Activated B cell treated with CpG ODN at 0.5 μM for 24 hours (primary cell): Measurements from ENCODE around the gene CTU2. TPM values are rescaled to one million over a fixed set of nuclear protein-coding genes. Genes with fewer than 3 reads are reported as not detected.

Experiments
- ATAC-seq: fragments of 200-7000 bp; cut with Tn5 transposase; one replicate; pipeline ENCODE4 v1.10.0; 2021; ENCODE audit warnings: low read depth, mild to moderate bottlenecking, moderate library complexity
- CTCF ChIA-PET: fragments of 350-600 bp; sonication (Branson Sonifier 250); formaldehyde crosslinking; loops from one replicate; lab custom pipeline; 2021; ENCODE audit warnings: antibody characterized with exemption; lab: Charles Lee
- POLR2A ChIA-PET: fragments of 350-600 bp; sonication (Branson Sonifier 250); formaldehyde crosslinking; loops from one replicate; lab custom pipeline; 2021; ENCODE audit warnings: antibody characterized with exemption; lab: Charles Lee
- DNase-seq: peaks from one replicate; pipeline ENCODE4 v3.0.0; 2022
- H3K27ac Mint-ChIP-seq: one replicate; pipeline ENCODE4 v1.8.0; 2020; ENCODE audit warnings: mixed read lengths
- H3K27me3 Mint-ChIP-seq: one replicate; pipeline ENCODE4 v1.8.0; 2021; ENCODE audit warnings: mixed read lengths
- H3K36me3 Mint-ChIP-seq: one replicate; pipeline ENCODE4 v1.8.0; 2021; ENCODE audit warnings: low read depth, mixed read lengths
- H3K4me1 Mint-ChIP-seq: one replicate; pipeline ENCODE4 v1.8.0; 2021; ENCODE audit warnings: mixed read lengths
- H3K4me3 Mint-ChIP-seq: one replicate; pipeline ENCODE4 v1.8.0; 2020; ENCODE audit warnings: mild to moderate bottlenecking, mixed read lengths
- H3K9me3 Mint-ChIP-seq: one replicate; pipeline ENCODE4 v1.8.0; 2020; ENCODE audit warnings: mixed read lengths
- intact Hi-C: fragments of 100-400 bp; cut with micrococcal nuclease; formaldehyde crosslinking; loops from one replicate; pipeline ENCODE4 v1.15.1; 2024
- total RNA-seq: library from RNA; stranded (reverse); gene quantifications from 2 replicates; pipeline ENCODE4 v1.2.3, GENCODE V29; 2022
- TF ChIP-seq, protein P1 (sequence below): fragments of 200-600 bp; IDR thresholded peaks from one replicate; pipeline ENCODE4 v1.8.0; 2022; ENCODE audit warnings: antibody characterized with exemption, mild to moderate bottlenecking

CTU2 gene
- total RNA-seq, 1 donor from 2014 or later: 36.7 TPM

DNA sequence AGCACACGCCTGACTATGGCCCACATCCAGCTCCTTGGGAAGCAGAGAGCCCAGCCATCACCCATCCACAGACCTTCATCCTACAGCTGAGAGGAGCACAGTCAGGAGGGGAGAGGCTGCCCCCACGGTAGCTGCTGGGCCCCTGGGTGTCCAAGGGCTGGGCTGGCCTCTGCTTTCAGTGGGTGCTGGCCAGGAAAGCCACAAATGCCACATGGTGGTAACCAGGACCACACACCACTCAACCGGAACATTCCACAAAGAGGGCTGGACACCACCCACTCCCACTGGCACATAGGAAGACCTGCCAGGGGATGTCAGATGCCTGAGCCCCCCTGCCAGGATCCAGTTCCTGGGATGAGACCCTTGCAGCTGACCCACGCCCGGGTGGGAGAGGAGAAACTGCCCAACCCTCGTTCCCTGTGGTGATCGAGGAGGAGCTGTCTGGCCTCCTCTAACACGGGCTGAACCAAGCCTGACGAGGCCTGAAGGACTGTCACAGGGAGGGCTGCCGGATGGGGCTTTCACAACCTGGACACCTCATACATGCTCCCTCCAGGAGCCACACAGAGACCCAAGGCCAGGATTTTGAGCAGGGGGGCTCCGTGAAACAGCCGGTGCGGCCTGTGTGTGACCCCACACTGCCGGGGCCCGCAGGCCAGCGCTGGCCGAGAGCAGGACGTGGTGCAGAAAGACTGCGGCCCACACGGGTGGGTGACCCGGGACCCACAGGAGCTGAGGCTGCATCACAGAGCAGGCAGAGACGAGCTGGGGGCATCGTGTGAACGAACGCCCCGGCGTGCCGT lies 48.0 kb downstream of the CTU2 start:
- peaks cover 9% of the 10 kb centered on the region for H3K36me3 Mint-ChIP-seq
- TF ChIP-seq, protein P1, sequence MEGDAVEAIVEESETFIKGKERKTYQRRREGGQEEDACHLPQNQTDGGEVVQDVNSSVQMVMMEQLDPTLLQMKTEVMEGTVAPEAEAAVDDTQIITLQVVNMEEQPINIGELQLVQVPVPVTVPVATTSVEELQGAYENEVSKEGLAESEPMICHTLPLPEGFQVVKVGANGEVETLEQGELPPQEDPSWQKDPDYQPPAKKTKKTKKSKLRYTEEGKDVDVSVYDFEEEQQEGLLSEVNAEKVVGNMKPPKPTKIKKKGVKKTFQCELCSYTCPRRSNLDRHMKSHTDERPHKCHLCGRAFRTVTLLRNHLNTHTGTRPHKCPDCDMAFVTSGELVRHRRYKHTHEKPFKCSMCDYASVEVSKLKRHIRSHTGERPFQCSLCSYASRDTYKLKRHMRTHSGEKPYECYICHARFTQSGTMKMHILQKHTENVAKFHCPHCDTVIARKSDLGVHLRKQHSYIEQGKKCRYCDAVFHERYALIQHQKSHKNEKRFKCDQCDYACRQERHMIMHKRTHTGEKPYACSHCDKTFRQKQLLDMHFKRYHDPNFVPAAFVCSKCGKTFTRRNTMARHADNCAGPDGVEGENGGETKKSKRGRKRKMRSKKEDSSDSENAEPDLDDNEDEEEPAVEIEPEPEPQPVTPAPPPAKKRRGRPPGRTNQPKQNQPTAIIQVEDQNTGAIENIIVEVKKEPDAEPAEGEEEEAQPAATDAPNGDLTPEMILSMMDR: no peak
- DNase-seq: no peak
- H3K27me3 Mint-ChIP-seq: no peaks in the 10 kb centered on the region
- no peak overlapping the region for H3K4me3 Mint-ChIP-seq
- H3K4me1 Mint-ChIP-seq: peaks cover 30% of the 10 kb centered on the region
- intact Hi-C loops: no loop called here
- CTCF ChIA-PET: interaction anchor here (1.2 to 2.1 kb wide), 2 partner anchors 11 to 17 kb away, joined by 6 read pairs; no protein-coding TSS in a partner anchor
- POLR2A ChIA-PET: interaction anchor here (0.9 to 1.1 kb wide), 2 partner anchors 8 to 14 kb away, joined by 4 to 7 read pairs; no protein-coding TSS in a partner anchor
- no peak for ATAC-seq
- no peak overlapping the region for H3K27ac Mint-ChIP-seq
- no peaks in the 10 kb centered on the region for H3K9me3 Mint-ChIP-seq

DNA sequence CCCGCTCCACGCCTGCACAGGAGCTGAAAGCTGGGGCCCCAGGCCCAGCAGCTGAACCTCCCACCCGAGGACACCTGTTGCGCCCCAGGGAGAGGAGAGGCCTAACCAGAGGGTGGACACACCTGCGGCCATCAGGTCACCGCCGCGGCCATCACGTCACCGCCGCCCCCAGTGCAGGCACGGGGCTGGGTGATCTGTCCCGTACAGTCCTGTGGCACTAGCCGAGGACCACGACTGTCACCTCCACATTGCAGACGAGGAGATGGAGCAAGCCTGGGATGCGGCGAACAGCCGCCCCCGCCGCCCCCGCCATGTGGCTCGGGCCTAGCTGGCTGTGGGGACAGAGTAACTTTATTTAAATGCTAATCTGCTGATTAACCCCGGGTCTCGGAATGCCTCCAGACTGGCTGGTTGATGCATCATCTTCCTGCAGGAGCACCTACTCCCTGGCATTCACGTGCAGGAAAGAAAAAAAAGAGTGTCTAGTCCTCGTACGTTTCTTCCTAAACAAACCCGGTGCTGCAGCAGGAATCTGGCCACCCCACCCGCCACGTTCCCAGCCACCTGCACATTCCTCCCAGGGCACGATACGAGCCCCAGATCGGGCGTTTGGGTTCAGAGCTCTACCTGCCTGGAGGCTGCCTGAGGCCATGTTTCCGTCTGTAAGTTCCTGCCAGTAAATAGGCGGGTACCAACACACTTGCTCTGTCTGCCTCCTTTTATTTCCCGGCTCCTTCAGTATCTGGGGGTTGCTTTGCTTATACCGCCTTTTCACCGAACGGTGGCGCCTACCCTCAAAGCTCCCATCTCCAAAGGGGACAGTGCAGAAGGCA lies 48.8 kb downstream of the CTU2 start:
- peaks cover 30% of the 10 kb centered on the region for H3K4me1 Mint-ChIP-seq
- no peak overlapping the region for H3K27ac Mint-ChIP-seq
- intact Hi-C loops: no loop called here
- H3K9me3 Mint-ChIP-seq: no peaks in the 10 kb centered on the region
- no peak for ATAC-seq
- TF ChIP-seq, protein P1: no peak
- no peaks in the 10 kb centered on the region for H3K27me3 Mint-ChIP-seq
- H3K36me3 Mint-ChIP-seq: peaks cover 9% of the 10 kb centered on the region
- CTCF ChIA-PET: no interaction called here
- no peak overlapping the region for H3K4me3 Mint-ChIP-seq
- POLR2A ChIA-PET: interaction anchor here (0.9 to 1.1 kb wide), 2 partner anchors 9 to 13 kb away, joined by 4 to 7 read pairs; no protein-coding TSS in a partner anchor
- no peak for DNase-seq

DNA sequence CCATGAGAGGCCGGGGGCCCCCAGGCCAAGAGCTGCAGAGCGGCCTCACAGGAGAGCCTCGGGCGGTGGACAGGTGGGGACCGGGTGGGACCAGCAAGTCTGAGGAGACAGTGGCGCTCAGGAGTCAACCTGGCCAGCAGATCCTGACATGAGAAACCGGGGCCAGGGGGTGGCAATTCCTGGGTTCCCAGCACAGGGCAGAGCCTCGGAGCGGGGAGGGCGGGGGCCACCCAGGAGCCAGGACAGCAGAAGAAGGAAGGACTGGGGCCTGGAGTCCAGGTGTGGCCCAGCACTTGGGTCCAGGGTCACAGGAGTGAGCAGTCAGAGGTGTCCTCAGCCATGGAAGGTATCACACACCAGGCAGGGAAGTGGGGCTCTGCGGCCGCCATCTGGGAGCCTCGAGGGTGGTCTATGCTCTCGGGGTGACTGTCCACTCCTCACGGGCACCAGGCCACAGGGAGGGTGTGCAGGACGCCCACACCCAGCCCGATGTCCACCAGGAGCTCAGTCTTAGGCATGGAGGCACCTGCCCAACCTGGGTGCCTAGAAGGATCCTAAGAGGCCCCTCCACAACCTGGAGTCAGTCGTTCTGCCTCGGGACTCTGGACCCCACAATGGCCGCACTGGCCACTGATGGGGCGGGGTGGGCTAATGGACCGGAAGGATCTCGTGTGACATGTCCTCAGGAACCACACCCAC lies 49.6 kb downstream of the CTU2 start:
- Mint-ChIP-seq H3K27me3 (no peaks in the 10 kb centered on the region), H3K36me3 (peaks cover 9% of the 10 kb centered on the region), H3K27ac (no peak overlapping the region), H3K4me1 (peaks cover 31% of the 10 kb centered on the region), H3K4me3 (no peak overlapping the region), H3K9me3 (no peaks in the 10 kb centered on the region)
- ChIA-PET POLR2A (no interaction called here), CTCF (no interaction called here)
- DNase-seq (no peak), ATAC-seq (no peak)
- TF ChIP-seq, protein P1: no peak
- intact Hi-C loops: no loop called here

DNA sequence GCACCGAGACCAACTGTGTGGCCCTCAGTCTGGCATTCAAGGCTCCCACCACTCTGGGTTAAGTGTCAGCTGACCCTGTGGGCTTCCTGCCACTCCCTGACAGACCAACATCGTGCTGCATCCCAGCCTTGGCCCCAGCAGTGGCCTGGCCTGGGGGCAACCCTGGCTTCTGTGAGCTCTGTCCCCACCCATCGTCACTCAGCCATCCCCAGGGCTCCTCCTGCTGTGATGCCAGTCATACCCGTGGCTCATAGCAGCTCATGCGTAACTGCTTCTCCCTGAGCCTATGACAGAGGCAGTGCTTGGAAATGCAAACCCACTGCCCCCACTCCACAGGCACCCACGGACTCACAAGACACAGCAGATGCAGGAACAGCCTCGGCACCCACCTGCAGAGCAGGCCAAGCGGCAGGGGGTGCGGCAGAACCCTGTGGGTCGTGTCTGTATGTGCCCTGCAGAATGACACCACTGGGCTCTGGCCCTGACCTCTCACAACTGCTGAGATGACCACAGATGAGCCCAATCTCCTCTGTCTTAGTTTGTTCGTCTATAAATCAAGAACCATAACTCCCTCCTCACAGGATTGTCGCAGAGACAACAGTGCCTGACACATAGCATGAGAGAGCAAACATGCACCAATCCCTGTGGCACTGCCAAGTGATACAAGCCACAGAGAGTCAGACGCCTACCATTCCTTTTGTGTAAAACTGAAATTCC lies 52.1 kb downstream of the CTU2 start:
- H3K4me1 Mint-ChIP-seq: peaks cover 19% of the 10 kb centered on the region
- POLR2A ChIA-PET: interaction anchor here (0.6 kb wide), 1 partner anchor 11 kb away, joined by 3 read pairs; no protein-coding TSS in a partner anchor
- ATAC-seq (peak; percentile 55), DNase-seq (no peak)
- no peak overlapping the region for H3K4me3 Mint-ChIP-seq
- CTCF ChIA-PET: interaction anchor here (0.8 to 2.2 kb wide), 2 partner anchors 21 to 24 kb away, joined by 3 to 11 read pairs; no protein-coding TSS in a partner anchor
- intact Hi-C loops: no loop called here
- peak overlapping the region; percentile 30 for H3K27ac Mint-ChIP-seq
- no peaks in the 10 kb centered on the region for H3K27me3 Mint-ChIP-seq
- TF ChIP-seq, protein P1: no peak
- peaks cover 7% of the 10 kb centered on the region for H3K36me3 Mint-ChIP-seq
- no peaks in the 10 kb centered on the region for H3K9me3 Mint-ChIP-seq
